ENCODE data around the gene CSRNP3. TPM values are rescaled to one million over a fixed set of nuclear protein-coding genes. Genes with fewer than 3 reads are reported as not detected.

The CSRNP3 gene
- total RNA-seq, 3 donors from 2014 or later (not counting 1 experiment from before 2014, with no cell fraction given), result not detected

DNA sequence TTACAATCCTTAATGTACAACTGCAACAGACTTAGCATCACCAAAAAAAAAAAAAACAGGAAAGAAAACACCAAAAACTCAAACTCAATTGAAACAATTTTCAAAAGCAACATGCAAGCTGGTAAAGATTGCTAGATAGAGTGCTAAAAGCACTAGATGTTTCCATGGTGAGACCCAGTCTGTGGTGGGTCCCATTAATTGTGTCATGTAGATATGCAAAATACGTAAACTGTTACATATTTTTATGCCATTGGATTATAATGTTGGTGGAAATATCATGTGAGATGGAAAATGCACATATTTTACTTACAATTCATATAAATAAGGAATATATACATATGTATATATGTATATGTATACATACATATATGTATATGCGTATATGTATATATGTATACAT is 30.5 kb downstream of the CSRNP3 start:
- intact Hi-C loops (cut with micrococcal nuclease), result no loop called here
- Histone ChIP-seq H3K36me3 (ENCODE audit: control insufficient read depth, insufficient read depth, low read length) (no peaks in the 10 kb centered on the region), H3K27me3 (ENCODE audit: control insufficient read depth, insufficient read depth, low read length) (no peaks in the 10 kb centered on the region), H3K4me1 (ENCODE audit: control insufficient read depth, insufficient read depth, low read length) (no peaks in the 10 kb centered on the region), H3K27ac (ENCODE audit: low read length) (no peak overlapping the region), H3K4me3 (ENCODE audit: low read length) (no peak overlapping the region), H3K9me3 (ENCODE audit: control insufficient read depth, insufficient read depth, low read length) (no peaks in the 10 kb centered on the region)
- Mint-ChIP-seq H3K27ac (no peak overlapping the region), H3K4me3 (no peak overlapping the region), H3K9me3 (no peaks in the 10 kb centered on the region), H3K36me3 (no peaks in the 10 kb centered on the region), H3K4me1 (no peaks in the 10 kb centered on the region), H3K27me3 (ENCODE audit: low read depth in 2 of 2) (no peaks in the 10 kb centered on the region)
- TF ChIP-seq, protein P1, sequence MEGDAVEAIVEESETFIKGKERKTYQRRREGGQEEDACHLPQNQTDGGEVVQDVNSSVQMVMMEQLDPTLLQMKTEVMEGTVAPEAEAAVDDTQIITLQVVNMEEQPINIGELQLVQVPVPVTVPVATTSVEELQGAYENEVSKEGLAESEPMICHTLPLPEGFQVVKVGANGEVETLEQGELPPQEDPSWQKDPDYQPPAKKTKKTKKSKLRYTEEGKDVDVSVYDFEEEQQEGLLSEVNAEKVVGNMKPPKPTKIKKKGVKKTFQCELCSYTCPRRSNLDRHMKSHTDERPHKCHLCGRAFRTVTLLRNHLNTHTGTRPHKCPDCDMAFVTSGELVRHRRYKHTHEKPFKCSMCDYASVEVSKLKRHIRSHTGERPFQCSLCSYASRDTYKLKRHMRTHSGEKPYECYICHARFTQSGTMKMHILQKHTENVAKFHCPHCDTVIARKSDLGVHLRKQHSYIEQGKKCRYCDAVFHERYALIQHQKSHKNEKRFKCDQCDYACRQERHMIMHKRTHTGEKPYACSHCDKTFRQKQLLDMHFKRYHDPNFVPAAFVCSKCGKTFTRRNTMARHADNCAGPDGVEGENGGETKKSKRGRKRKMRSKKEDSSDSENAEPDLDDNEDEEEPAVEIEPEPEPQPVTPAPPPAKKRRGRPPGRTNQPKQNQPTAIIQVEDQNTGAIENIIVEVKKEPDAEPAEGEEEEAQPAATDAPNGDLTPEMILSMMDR (IDR thresholded peaks at IDR 0.05), result no peak
- no CpG with 5 or more reads among the region's 2 CpGs for WGBS (ENCODE audit: insufficient coverage)
- DNase-seq, result no peak
- no peak for ATAC-seq

DNA sequence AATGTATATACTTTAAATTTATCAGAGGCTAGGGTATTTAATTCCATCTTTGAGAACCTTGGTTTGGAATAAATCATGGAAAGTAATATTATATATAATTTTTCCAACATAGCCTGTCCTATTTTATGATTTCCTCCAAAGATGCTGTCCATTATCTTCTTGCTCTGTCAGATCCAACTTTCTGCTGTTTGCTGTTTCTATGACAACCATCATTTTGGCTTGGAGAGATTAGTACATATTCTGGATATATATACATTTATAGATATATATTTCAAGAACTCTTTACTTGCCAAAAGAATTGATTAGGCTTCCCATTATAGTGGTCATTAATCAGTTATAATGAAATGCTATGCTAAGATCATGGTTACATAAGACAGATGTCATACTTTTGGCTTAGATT is 31.3 kb downstream of the CSRNP3 start:
- no peak for DNase-seq
- H3K9me3 ChIP-seq (ENCODE audit: control insufficient read depth, insufficient read depth, low read length), result no peaks in the 10 kb centered on the region
- no peaks in the 10 kb centered on the region for H3K36me3 ChIP-seq (ENCODE audit: control insufficient read depth, insufficient read depth, low read length)
- H3K27ac ChIP-seq (ENCODE audit: low read length), result no peak overlapping the region
- Mint-ChIP-seq H3K9me3 (no peaks in the 10 kb centered on the region), H3K4me3 (no peak overlapping the region), H3K36me3 (no peaks in the 10 kb centered on the region), H3K27ac (no peak overlapping the region), H3K4me1 (no peaks in the 10 kb centered on the region), H3K27me3 (ENCODE audit: low read depth in 2 of 2) (no peaks in the 10 kb centered on the region)
- no peaks in the 10 kb centered on the region for H3K4me1 ChIP-seq (ENCODE audit: control insufficient read depth, insufficient read depth, low read length)
- TF ChIP-seq, protein P1 (IDR thresholded peaks at IDR 0.05), result no peak
- H3K4me3 ChIP-seq (ENCODE audit: low read length), result no peak overlapping the region
- no peak for ATAC-seq
- H3K27me3 ChIP-seq (ENCODE audit: control insufficient read depth, insufficient read depth, low read length), result no peaks in the 10 kb centered on the region
- intact Hi-C loops (cut with micrococcal nuclease), result no loop called here

DNA sequence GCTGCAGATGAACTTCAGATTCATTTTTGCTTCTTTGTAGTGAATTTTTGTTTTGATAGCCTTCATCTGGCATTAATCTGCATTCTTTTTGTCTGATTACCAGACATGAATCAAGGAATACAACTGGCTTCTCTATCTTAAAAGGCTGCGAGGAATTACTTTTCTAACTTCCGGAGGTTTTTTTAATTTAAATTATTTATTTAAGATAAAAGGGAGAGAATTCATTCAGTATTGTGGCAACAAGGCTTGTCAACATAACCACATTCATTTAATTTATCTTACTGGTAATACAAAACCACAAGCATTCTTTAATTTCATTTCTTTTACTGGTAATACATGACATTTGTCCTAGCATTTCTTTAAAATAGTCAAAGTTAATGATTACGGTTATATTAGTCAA is 36.0 kb downstream of the CSRNP3 start:
- WGBS (ENCODE audit: insufficient coverage), result 83% methylated on average over 1 of the region's 3 CpGs
- no peak overlapping the region for H3K27ac Mint-ChIP-seq
- DNase-seq, result no peak
- no peaks in the 10 kb centered on the region for H3K4me1 ChIP-seq (ENCODE audit: control insufficient read depth, insufficient read depth, low read length)
- H3K4me3 Mint-ChIP-seq, result no peak overlapping the region
- H3K9me3 Mint-ChIP-seq, result no peaks in the 10 kb centered on the region
- H3K4me3 ChIP-seq (ENCODE audit: low read length), result no peak overlapping the region
- no peaks in the 10 kb centered on the region for H3K9me3 ChIP-seq (ENCODE audit: control insufficient read depth, insufficient read depth, low read length)
- no peak for ATAC-seq
- H3K27ac ChIP-seq (ENCODE audit: low read length), result no peak overlapping the region
- no peaks in the 10 kb centered on the region for H3K36me3 ChIP-seq (ENCODE audit: control insufficient read depth, insufficient read depth, low read length)
- no peaks in the 10 kb centered on the region for H3K36me3 Mint-ChIP-seq
- no peaks in the 10 kb centered on the region for H3K27me3 Mint-ChIP-seq (ENCODE audit: low read depth in 2 of 2)
- intact Hi-C loops (cut with micrococcal nuclease), result no loop called here
- TF ChIP-seq, protein P1 (IDR thresholded peaks at IDR 0.05), result no peak
- no peaks in the 10 kb centered on the region for H3K27me3 ChIP-seq (ENCODE audit: control insufficient read depth, insufficient read depth, low read length)
- no peaks in the 10 kb centered on the region for H3K4me1 Mint-ChIP-seq

DNA sequence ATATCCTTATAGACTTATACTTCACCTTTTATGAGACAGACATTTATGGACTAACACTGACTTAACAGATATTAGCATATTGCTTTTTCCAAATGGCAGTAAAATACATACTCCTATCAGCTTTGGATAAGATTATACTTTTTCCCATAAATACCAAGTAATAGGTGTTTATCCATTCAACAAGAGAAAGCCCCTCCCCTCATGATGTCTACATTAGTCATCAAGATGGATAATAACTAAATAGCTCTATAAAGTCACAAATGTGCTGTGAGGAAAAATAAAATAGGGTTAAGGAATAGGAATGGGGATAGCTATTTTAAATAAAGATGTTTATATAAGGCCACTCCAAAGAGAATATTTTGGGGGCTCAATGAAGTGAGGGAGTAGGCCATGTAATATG is 39.4 kb downstream of the CSRNP3 start:
- no peaks in the 10 kb centered on the region for H3K36me3 Mint-ChIP-seq
- Histone ChIP-seq H3K27me3 (ENCODE audit: control insufficient read depth, insufficient read depth, low read length) (no peaks in the 10 kb centered on the region), H3K36me3 (ENCODE audit: control insufficient read depth, insufficient read depth, low read length) (no peaks in the 10 kb centered on the region), H3K27ac (ENCODE audit: low read length) (no peak overlapping the region), H3K4me1 (ENCODE audit: control insufficient read depth, insufficient read depth, low read length) (no peaks in the 10 kb centered on the region), H3K4me3 (ENCODE audit: low read length) (no peak overlapping the region), H3K9me3 (ENCODE audit: control insufficient read depth, insufficient read depth, low read length) (no peaks in the 10 kb centered on the region)
- no peak for ATAC-seq
- TF ChIP-seq, protein P1 (IDR thresholded peaks at IDR 0.05), result no peak
- H3K27me3 Mint-ChIP-seq (ENCODE audit: low read depth in 2 of 2), result no peaks in the 10 kb centered on the region
- DNase-seq, result no peak
- H3K4me3 Mint-ChIP-seq, result no peak overlapping the region
- H3K9me3 Mint-ChIP-seq, result no peaks in the 10 kb centered on the region
- intact Hi-C loops (cut with micrococcal nuclease), result no loop called here
- no peaks in the 10 kb centered on the region for H3K4me1 Mint-ChIP-seq
- H3K27ac Mint-ChIP-seq, result no peak overlapping the region
